EH (cell line): Measurements from ENCODE around the gene TCHH.
A peak's percentile ranks its signal among the peaks of the same experiment; 100 is the strongest.
"Not testable (repeated sequence)": the region's sequence is repeated elsewhere in the genome, so short reads cannot be mapped to it uniquely, and the experiment has no call there.

Source experiments
- DNase-seq: peaks from one replicate; pipeline ENCODE4 v3.0.0-alpha.2; 2015; ENCODE audit warnings: low read depth

TCHH gene

DNA sequence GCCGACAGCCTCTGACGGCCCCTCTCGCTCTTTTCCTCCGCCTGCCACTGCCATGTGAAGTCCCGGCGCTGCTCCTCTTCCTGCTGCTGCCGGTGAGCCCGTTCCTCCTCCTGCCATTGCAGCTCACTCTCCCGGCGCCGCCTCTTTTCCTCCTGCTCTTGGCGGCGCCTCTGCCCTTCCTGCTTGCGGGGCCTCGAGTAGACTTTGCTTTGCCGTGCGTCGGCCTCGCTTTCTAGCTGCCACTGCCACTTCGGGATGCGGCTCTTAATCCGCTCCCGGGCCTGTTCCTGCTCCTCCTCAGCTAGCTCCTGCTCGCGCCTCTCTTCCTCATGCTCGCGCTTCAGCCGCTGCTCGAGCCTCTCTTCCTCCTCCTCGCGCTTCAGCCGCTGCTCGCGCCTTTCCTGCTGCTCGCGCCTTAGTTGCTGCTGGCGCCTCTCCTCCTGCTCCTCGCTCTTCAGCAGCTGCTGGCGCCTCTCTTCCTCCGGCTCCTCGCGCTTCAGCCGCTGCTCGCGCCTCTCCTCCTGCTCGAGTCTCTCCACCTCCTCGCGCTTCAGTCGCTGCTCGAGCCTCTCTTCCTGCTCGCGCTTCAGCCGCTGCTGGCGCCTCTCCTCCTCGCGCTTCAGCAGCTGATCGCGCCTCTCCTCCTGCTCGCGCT lies 4.3 kb downstream of the TCHH start:
- DNase-seq, result peak; percentile 56

DNA sequence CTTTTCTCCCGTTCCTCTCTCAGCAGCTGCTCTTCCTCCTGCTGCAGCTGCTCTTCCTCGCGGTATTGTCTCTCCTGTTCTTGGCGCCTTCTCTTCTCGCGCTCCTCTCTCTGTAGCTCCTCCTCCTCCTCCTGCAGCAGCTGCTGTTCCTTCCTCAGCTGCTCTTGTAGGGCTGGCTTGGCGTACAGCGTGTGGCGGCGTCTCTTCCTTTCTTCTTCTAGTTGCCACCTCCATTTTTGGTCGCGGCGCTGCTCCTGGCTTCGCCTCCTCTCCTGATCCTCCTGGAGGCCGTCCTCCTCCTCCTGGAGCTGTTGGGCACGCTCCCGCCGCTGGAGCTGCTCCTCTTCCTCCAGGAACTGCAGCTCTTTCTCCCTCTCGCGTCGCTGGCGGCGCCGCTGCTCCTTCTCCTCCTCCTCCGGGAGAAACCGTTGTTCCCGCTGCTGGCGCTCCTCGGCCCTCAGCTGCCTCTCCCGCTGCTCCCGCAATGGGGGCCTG lies 4.8 kb downstream of the TCHH start:
- peak; percentile 67 for DNase-seq

DNA sequence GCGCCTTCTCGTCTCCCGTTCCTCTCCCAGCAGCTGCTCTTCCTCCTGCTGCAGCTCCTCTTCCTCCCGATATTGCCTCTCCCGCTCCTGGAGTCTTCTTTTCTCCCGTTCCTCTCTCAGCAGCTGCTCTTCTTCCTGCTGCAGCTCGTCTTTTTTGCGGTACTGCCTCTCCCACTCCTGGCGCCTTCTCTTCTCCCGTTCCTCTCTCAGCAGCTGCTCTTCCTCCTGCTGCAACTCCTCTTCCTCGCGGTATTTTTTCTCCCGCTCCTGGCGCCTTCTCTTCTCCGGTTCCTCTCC lies 5.3 kb downstream of the TCHH start:
- peak; percentile 14 for DNase-seq

DNA sequence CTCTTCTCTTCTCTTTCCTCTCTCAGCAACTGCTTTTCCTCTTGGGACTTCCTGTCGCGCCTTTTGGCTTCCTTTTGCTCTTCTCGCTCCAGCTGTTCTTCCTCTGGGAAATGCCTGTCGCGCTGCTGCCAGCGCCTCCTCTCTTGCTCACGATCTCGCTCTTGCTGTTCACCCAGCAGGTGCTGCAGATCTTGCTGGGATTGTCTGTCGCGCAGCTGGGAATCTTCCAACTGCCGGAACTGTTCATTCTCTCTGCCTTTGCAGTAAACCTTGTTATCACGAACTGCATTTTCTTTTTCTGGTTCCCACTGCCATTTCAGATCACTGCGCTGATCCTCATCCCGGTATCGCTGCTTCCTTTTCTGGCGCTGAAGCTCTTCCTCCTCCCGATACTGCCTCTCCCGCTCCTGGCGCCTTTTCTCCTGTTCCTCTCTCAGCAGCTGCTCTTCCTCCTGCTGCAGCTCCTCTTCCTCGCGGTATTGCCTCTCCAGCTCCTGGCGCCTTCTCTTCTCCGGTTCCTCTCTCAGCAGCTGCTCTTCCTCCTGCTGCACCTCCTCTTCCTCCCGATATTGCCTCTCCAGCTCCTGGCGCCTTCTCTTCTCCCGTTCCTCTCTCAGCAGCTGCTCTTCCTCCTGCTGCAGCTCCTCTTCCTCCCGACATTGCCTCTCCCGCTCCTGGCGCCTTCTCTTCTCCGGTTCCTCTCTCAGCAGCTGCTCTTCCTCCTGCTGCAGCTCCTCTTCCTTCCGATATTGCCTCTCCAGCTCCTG lies 5.8 kb downstream of the TCHH start:
- peak; percentile 4 for DNase-seq

DNA sequence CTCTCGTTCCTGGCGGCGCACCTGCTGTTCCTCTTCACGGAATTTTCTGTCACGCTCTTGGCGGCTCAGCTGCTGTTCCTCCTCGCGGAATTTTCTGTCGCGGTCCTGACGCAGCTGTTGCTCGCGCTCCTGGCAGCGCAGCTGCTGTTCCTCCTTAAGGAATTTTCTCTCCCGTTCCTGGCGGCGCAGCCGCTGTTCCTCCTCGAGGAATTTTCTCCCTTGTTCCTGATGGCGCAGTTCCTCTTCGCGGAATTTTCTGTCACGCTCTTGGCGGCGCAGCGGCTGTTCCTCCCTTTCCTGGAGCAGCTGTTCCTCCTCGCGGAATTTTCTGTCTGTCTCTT lies 6.4 kb downstream of the TCHH start:
- peak; percentile 2 for DNase-seq

DNA sequence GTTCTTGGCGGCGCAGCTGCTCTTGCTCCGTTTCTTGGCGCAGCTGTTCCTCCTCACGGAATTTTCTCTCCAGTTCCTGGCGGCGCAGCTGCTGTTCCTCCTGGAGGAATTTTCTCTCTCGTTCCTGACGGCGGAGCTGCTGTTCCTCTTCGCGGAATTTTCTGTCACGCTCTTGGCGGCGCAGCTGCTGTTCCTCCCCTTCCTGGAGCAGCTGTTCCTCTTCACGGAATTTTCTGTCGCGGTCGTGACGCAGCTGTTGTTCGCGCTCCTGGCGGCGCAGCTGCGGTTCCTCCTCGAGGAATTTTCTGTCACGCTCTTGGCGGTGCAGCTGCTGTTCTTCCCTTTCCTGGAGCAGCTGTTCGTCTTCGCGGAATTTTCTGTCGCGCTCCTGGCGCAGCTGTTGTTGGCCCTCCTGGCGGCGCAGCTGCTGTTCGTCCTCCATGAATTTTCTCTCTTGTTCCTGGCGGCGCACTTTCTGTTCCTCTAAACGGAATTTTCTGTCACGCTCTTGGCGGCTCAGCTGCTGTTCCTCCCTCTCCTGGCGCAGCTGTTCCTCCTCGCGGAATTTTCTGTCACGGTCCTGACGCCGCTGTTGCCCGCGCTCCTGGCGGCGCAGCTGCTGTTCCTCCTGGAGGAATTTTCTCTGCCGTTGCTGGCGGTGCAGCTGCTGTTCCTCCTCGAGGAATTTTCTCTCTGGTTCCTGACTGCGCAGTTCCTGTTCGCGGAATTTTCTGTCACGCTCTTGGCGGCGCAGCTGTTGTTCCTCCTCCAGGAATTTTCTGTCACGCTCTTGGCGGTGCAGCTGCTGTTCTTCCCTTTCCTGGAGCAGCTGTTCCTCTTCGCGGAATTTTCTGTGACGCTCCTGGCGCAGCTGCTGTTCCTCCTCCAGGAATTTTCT lies 7.0 kb downstream of the TCHH start:
- peak; percentile 13 for DNase-seq

DNA sequence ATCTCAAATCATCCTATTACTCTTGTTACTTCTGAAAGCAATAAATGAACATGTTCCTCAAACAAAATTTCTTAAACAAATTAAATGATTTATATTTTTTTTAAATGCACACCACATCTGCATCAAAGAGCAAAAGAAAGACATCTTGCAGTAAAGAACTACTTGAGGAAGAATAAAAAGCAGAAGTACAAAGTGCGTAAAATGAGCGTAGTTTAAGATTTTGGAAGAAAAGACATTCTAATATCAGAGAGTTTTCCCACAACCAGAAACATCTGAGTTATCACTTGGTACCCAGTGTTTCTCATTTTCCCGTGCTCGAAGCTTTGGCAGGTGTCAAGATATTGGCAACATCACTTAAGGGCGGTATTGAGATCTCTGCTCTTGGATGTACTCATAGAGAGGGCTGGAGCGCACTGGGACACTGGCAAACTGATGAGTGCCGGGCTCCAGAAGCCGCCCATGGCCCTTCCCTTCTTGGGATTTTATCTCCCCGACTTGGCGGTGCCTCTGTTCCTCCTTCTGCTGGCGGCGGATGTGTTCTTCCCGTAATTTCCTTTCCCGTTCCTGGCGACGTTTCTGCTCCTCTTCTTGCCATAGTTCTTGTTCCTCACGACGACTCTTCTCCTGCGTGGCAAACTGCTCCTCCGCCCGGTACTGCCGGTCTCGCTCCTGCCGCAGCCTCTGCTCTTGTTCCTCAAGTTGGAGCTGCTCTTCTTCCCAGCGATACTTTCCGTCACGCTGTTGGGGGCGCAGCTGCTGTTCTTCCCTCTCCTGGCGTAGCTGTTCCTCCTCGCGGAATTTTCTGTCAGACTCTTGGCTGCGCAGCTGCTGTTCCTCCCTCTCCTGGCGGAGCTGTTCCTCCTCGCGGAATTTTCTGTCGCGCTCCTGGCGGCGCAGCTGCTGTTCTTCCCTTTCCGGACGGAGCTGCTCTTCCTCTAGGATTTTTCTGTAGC lies 7.9 kb downstream of the TCHH start:
- peak; percentile 15 for DNase-seq

DNA sequence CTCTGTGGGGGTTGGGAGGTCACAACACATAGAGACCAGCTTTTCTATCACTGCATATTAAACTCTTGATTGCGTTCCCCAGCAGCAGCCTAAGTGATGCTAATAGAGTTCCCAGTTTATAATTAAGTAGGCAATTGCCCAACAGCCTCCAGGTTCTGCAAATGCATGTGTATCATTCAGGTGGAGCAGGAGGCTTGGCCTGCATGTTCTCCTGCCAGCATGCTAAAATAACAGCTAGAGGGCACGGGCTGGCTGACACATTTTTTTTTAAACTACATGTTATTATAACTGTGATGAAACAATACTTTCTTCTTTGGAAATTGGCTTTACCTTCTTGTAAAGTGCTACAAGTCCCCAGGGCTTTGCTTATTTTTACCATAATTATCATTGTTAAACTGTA lies 10.4 kb downstream of the TCHH start:
- no peak for DNase-seq

DNA sequence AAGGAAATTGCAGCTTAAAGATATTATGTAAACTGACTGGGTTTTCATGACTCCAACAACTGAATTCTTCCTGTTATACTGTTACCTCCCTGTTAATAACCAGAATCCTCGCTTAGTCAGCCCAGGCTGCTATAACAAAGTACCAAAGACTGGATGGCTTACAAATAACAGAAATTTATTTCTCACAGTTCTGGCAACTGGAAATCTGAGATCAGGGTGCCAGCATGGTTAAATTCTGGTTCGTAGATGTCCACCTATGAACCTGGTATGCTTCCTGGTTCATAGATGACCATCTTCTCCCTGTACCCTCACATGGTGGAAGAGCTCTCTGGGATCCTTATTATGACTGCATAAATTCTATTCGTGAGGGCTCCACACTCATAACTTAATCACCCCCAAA lies 18.3 kb downstream of the TCHH start:
- DNase-seq, result no peak

DNA sequence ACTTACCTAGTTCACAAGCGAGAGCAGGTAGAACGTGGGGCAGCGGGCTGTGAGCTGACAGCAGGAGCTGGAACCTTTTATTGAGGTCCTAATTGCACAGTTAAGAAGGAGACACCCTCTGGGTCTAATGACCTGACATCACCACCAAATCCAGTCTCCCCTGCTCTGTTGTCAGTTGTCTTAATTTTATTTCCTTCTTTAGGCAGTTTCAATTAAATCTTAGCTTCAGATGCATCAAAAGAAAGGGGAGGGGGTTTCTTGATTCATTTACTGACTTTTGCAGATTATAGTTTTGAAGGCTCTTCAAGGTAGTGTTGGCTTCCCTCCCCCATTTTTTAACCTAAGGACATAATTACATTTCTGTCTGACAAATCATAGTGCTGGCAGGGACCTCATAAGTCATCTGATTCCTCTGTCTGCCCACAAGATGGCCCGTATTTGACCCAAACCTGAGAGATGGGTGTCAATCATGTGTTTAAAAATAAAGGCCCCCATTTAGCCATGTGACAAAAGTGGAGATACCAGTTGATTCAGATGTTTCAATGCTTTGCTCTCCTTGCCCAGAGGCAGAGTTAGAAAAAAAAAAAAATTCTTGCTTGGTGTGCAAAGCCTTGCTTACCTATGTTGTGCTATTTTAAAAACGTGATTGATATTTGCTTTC lies 26.1 kb downstream of the TCHH start, which contains the start of gene TCHHL1:
Gene TCHHL1, minus strand, starts transcription at position 51 of the 661 bp plus-strand sequence. CDS start 921 bp downstream, outside the sequence.
- no peak for DNase-seq

DNA sequence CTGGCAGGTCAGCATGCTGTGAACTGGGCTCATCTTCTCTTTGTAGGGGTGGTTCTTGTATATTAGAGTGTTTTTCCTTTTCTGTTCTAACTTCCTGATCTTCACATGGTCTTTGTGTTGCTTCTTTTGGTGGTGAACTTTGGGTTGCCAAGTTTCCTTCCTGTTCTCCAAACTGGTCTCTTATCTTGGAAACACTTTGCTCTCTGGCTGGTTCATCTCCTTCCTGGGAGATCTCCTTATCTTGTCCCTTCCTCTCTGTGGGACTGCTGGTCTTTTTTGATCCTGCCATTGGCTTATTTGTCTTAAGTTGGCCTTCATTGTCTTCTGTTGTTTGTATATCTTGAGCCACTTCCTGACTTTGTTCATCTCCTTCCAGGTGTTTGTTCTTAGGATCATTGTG lies 28.5 kb downstream of the TCHH start:
- no peak for DNase-seq

DNA sequence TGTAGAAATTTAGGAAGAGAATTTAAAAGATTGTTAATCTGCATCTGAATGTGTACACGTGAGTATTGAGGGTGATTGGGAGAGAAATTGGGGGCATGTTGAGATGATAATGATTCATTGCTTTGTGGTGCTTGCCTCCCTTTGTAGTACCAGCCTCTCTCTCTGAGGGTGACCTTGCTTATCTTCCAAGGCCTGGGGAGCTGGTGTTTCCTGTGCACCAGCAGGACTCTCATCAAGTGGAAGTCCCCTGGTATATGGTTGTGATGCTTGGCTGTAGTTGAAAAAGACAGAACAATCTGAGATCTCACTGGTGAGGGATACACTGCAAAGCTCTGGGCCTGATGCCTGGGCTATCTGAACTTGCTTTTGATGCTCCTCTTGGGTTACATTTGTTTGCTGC lies 30.4 kb downstream of the TCHH start:
- DNase-seq, result no peak

DNA sequence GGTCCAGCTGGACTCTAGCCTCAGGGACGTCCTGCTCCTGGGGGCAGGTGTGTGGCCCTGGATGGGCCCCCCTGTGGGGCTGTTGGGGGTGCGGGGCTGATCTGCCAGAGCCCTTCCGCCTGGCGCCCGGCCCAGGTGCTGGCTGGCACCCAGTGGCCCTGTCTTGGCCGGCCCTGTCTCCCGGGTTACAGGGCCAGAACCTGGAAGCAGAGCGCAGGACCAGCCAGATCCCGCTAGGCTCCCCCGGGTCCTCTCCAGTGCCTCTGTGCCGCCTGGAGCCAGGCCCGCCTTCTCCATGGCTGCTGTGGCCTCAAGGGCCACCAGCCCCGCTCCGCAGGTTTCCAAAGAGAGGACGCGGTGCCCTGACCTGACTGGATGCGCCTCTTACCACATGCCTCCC lies 34.2 kb downstream of the TCHH start:
- DNase-seq, result not testable (repeated sequence)

DNA sequence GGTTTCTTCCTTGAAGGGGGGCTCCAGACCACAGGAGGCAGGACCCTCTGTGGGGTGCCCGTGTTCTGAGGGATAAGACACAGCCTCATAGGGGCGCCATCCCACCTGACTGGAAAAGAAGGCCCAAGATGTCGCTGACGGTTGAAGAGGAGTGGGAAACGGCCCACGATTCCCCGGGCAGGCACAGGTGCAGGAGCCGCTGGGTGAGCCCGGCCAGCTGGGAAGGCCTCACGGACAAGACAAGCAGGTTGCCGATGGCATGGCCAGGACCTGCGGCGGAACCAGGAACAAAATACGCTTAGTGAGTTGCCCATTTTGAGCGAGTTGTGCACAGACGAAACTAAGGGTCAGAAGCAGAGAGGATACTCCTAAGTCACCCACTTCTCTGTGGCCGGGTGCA lies 34.8 kb downstream of the TCHH start:
- DNase-seq, result not testable (repeated sequence)

DNA sequence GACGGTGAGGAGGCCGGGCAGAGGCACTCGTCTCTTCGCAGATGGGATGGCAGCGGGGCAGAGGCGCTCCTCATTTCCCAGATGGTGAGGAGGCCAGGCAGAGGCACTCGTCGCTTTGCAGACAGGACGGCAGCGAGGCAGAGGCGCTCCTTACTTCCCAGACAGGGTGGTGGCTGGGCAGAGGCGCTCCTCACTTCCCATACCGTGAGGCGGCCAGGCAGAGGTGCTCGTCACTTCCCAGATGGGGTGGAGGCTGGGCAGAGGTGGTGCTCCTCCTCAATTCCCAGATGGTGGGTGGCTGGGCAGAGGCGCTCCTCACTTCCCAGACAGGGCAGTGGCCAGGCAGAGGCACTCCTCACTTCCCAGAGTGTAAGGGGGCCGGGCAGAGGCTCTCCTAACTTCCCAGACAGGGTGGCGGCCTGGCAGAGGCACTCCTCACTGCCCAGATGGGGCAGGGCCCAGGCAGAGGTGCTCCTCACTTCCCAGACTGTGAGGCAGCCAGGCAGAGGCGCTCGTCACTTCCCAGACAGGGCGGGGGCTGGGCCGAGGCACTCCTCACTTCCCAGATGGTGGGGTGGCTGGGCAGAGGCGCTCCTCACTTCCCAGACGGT lies 36.3 kb downstream of the TCHH start:
- DNase-seq, result no peak

DNA sequence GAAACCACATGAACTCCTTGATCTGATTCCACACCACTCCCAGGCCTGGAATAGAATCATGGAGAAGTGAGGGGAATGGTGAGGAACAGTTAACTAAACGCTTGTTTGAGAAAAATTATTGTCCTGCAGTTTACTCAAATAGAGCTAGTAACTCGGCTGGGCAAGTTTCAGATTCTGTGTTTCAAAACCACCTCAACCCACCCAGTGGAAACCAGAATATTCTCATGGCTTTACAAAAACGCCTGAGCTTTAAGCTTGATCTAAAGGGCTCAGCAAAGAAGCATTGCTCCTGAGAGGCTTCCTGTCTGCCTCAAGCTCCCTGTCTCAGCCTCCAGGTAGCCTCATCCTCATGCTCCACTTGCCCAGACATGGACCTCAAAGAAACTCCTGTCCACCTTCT lies 42.9 kb downstream of the TCHH start:
- DNase-seq, result no peak

DNA sequence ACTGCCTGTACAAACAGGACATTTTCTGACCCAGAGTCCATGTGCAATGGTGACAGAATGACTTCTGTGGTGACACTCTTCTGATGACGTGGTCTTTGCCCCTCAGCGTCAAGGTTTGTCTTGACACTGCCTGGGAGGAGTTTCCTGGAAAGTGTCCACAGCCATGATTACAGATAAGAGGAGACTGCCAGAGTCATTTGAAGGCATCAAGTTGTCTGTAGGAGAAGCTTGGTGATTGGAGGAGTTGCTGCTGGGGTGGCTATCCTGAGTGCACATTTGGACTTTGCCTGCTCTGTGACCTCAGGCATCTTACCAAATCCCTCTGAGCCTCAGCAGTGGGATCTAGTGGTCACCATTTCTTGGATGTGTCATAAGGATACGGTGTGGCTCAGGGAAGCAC lies 44.1 kb downstream of the TCHH start:
- DNase-seq, result no peak

DNA sequence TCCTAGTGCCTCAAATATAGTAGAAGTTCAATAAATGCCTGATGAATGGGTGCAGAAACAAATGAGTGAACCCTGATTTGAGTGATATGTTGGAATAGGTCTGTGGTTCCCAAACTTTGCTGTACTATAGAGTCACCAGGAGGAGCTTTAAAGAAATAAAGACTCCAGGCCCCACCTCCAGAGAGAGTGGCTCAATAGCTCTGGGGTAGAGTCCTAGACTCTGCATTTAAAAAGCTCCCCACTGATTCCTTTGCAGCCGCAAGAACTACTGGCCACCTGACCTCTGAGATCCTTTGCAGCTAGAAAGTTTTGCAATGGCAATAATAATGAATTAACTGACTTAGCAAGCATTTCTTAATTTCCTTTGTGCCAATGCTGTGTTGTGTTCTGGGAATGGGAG lies 47.3 kb downstream of the TCHH start:
- no peak for DNase-seq

DNA sequence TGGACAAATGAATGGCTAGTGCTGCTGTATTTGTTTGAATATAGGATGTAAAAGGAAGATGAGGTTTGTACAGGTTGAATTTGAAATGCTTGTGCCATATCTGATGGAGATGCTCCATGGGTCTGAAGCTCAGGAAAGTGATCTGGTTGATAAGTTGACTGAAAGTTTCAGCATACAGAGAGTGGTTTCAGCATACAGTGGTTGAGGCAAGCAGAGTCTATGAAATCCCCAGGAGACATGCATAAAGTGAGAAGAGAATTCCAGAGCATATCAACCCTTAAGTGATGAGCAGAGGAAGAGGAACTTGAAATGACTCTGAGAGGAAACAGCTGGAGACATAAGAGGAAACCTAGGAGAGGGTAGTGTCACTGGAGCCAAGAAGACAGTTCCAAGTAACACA lies 48.1 kb downstream of the TCHH start:
- DNase-seq, result no peak

DNA sequence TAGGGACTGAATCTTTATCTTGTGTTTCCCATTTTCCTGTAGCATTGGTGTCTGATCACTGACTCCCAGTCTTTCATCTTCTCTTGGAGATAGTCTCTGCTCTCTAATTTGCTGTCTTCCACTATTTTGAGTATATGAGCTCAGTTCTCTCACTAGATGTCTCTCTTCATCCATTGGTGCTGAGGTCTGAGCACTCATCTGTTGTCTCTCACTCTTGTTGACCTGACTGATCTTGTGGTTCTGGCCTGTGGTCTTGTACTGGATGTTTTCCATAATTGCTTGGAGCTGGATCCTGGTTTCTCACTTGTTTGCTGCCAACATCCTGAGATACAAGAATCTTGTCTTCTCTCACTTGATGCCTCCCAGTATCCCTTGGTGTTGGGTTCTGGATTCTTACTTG lies 53.3 kb downstream of the TCHH start:
- peak; percentile 4 for DNase-seq
